Nephron (organoid): ENCODE results near the gene EIF4A2.
"Not testable (repeated sequence)": the region's sequence is repeated elsewhere in the genome, so short reads cannot be mapped to it uniquely, and the experiment has no call there.

Experiments used
- H3K27ac Mint-ChIP-seq, 3 experiments: 2 replicates each; pipeline ENCODE4 v1.8.0; 2020; ENCODE audit warnings: mixed read lengths in 3 of 3, mild to moderate bottlenecking in 2 of 3, moderate library complexity in 1 of 3
- H3K27me3 Mint-ChIP-seq: 2 replicates; pipeline ENCODE4 v1.8.0; 2021; ENCODE audit warnings: low read depth, mild to moderate bottlenecking, moderate library complexity, mixed read lengths
- H3K36me3 Mint-ChIP-seq: 2 replicates; pipeline ENCODE4 v1.8.0; 2020; ENCODE audit warnings: low read depth, mixed read lengths
- H3K4me1 Mint-ChIP-seq: 2 replicates; pipeline ENCODE4 v1.8.0; 2020; ENCODE audit warnings: mixed read lengths
- H3K4me3 Mint-ChIP-seq, 3 experiments: 2 replicates each; pipeline ENCODE4 v1.8.0; 2020; ENCODE audit warnings: mild to moderate bottlenecking in 3 of 3, mixed read lengths in 3 of 3, moderate library complexity in 2 of 3
- H3K9me3 Mint-ChIP-seq: 2 replicates; pipeline ENCODE4 v1.8.0; 2020; ENCODE audit warnings: mixed read lengths
- CTCF ChIP-seq, 3 experiments: fragments of 200-600 bp; sonication (generic); IDR thresholded peaks; one replicate each; pipeline ENCODE4 v1.5.0; 2021; ENCODE audit warnings: antibody characterized with exemption in 3 of 3; ENCODE audit not compliant: unreplicated experiment in 3 of 3

Gene EIF4A2

GRCh38 chr3:186810336-186810996 lies 27.1 kb downstream of the EIF4A2 start:
- H3K4me1 Mint-ChIP-seq = peaks cover 6% of the 10 kb centered on the region
- H3K27ac Mint-ChIP-seq = no peak overlapping the region
- TF ChIP-seq CTCF (IDR thresholded peaks at IDR 0.05; ENCODE audit: unreplicated experiment in 3 of 3) = no peak
- H3K4me3 Mint-ChIP-seq = no peak overlapping the region
- H3K36me3 Mint-ChIP-seq = no peaks in the 10 kb centered on the region
- H3K9me3 Mint-ChIP-seq = no peaks in the 10 kb centered on the region
- peaks cover 11% of the 10 kb centered on the region for H3K27me3 Mint-ChIP-seq

- H3K27me3 Mint-ChIP-seq = peaks cover 11% of the 10 kb centered on the region
- H3K27ac Mint-ChIP-seq, H3K4me1 Mint-ChIP-seq, H3K9me3 Mint-ChIP-seq, H3K36me3 Mint-ChIP-seq, H3K4me3 Mint-ChIP-seq: not testable (repeated sequence)
These were observed 27.9 kb downstream of the EIF4A2 start for GRCh38 chr3:186811313-186811712.

GRCh38 chr3:186814100-186814499 lies 30.7 kb downstream of the EIF4A2 start:
- H3K4me1 Mint-ChIP-seq = no peaks in the 10 kb centered on the region
- no peak overlapping the region for H3K4me3 Mint-ChIP-seq
- H3K27ac Mint-ChIP-seq = no peak overlapping the region
- H3K9me3 Mint-ChIP-seq = no peaks in the 10 kb centered on the region
- no peaks in the 10 kb centered on the region for H3K36me3 Mint-ChIP-seq
- no peak for TF ChIP-seq CTCF (IDR thresholded peaks at IDR 0.05; ENCODE audit: unreplicated experiment in 3 of 3)
- peaks cover 17% of the 10 kb centered on the region for H3K27me3 Mint-ChIP-seq

GRCh38 chr3:186815435-186815834 lies 32.1 kb downstream of the EIF4A2 start:
- Mint-ChIP-seq H3K36me3 (no peaks in the 10 kb centered on the region), H3K27me3 (peaks cover 21% of the 10 kb centered on the region), H3K9me3 (no peaks in the 10 kb centered on the region), H3K27ac (no peak overlapping the region), H3K4me1 (no peaks in the 10 kb centered on the region), H3K4me3 (no peak overlapping the region)
- TF ChIP-seq CTCF (IDR thresholded peaks at IDR 0.05; ENCODE audit: unreplicated experiment in 3 of 3) = no peak

GRCh38 chr3:186818516-186818915 lies 35.1 kb downstream of the EIF4A2 start:
- peaks cover 23% of the 10 kb centered on the region for H3K27me3 Mint-ChIP-seq
- no peaks in the 10 kb centered on the region for H3K9me3 Mint-ChIP-seq
- no peak overlapping the region for H3K4me3 Mint-ChIP-seq
- no peak for TF ChIP-seq CTCF (IDR thresholded peaks at IDR 0.05; ENCODE audit: unreplicated experiment in 3 of 3)
- H3K27ac Mint-ChIP-seq = no peak overlapping the region
- H3K4me1 Mint-ChIP-seq = no peaks in the 10 kb centered on the region
- H3K36me3 Mint-ChIP-seq = no peaks in the 10 kb centered on the region

GRCh38 chr3:186818956-186819355 lies 35.6 kb downstream of the EIF4A2 start:
- no peaks in the 10 kb centered on the region for H3K9me3 Mint-ChIP-seq
- H3K27me3 Mint-ChIP-seq = peaks cover 26% of the 10 kb centered on the region
- no peak for TF ChIP-seq CTCF (IDR thresholded peaks at IDR 0.05; ENCODE audit: unreplicated experiment in 3 of 3)
- no peaks in the 10 kb centered on the region for H3K36me3 Mint-ChIP-seq
- no peak overlapping the region for H3K27ac Mint-ChIP-seq
- H3K4me1 Mint-ChIP-seq = no peaks in the 10 kb centered on the region
- H3K4me3 Mint-ChIP-seq = no peak overlapping the region
